ENCODE measurements around the gene FBXO28.

GRCh38 chr1:224127925-224128819 is 14.3 kb downstream of the FBXO28 start:
- TF ChIP-seq CTCF (conservative IDR thresholded peaks at IDR 0.05) (no peak), ZFX (IDR thresholded peaks at IDR 0.05) (no peak)

All from C4-2B (cell line).